ENCODE results near the gene LY6G6C. TPM values are rescaled to one million over a fixed set of nuclear protein-coding genes. Genes with fewer than 3 reads are reported as not detected.

The LY6G6C gene
- polyA plus RNA-seq, 2 donors = 17.2 to 21.9 TPM

GRCh38 chr6:31669676-31670075 is 51.9 kb downstream of the LY6G6C start, which contains the start of gene LY6G5B:
TSS of gene LY6G5B (plus strand) at chr6:31669976. CDS start at chr6:31670951, 975 bp downstream.
- peaks cover 28 to 45% of the 10 kb centered on the region in 2 donors for H3K36me3 ChIP-seq (ENCODE audit: control insufficient read depth in 2 of 2, insufficient read depth in 2 of 2, low read length in 1 of 2)
- no peak within 1 kb of the TSS for H3K4me3 ChIP-seq (ENCODE audit: low read depth in 1 of 2, low read length in 2 of 2)
- no peaks in the 10 kb centered on the region for H3K27me3 ChIP-seq (ENCODE audit: control insufficient read depth in 1 of 2, insufficient read depth in 2 of 2, low read length in 2 of 2)
- H3K27ac ChIP-seq (ENCODE audit: low read depth in 2 of 2, low read length in 1 of 2) = no peak within 1 kb of the TSS
- WGBS, 2 donors = 84 to 87% methylated on average over 8 of the region's 8 CpGs
- H3K9me3 ChIP-seq (ENCODE audit: control insufficient read depth in 2 of 2, insufficient read depth in 1 of 2, low read depth in 1 of 2, low read length in 1 of 2) = no peaks in the 10 kb centered on the region
- H3K4me1 ChIP-seq (ENCODE audit: control insufficient read depth in 2 of 2, insufficient read depth in 2 of 2, low read length in 1 of 2) = peaks cover 2 to 7% of the 10 kb centered on the region in 2 donors

Other genes with a start within 250 kb of the LY6G6C start
- under 1 TPM; 0.29 to 0.77 TPM for gene MICB, start 223.6 kb downstream of the LY6G6C start, polyA plus RNA-seq
- gene MCCD1, start 192.8 kb downstream of the LY6G6C start, polyA plus RNA-seq = not detected
- gene DDX39B, start 179.7 kb downstream of the LY6G6C start, polyA plus RNA-seq = 100 to 1,000 TPM; 181 to 321 TPM
- gene ATP6V1G2, start 175.1 kb downstream of the LY6G6C start, polyA plus RNA-seq = under 1 TPM; 0.32 to 0.49 TPM
- gene NFKBIL1, start 174.1 kb downstream of the LY6G6C start, polyA plus RNA-seq = 10 to 100 TPM; 16.1 to 20.2 TPM
- gene LTA, start 149.5 kb downstream of the LY6G6C start, polyA plus RNA-seq = under 1 TPM; 0.10 to 0.14 TPM
- gene TNF, start 146.2 kb downstream of the LY6G6C start, polyA plus RNA-seq = 1 to 10 TPM in 1 of 2 donors, under 1 TPM in 1; 0.71 to 2.4 TPM
- 1 to 10 TPM; 1.8 to 3.0 TPM for gene LTB, start 139.3 kb downstream of the LY6G6C start, polyA plus RNA-seq
- gene LST1, start 135.5 kb downstream of the LY6G6C start, polyA plus RNA-seq = 1 to 10 TPM; 2.8 to 6.9 TPM
- under 1 TPM in 1 of 2 donors, not detected in 1; 0.07 TPM for gene NCR3, start 128.7 kb downstream of the LY6G6C start, polyA plus RNA-seq
- 10 to 100 TPM in 1 of 2 donors, 1 to 10 TPM in 1; 8.0 to 12.6 TPM for gene AIF1, start 106.5 kb downstream of the LY6G6C start, polyA plus RNA-seq
- gene PRRC2A, start 101.0 kb downstream of the LY6G6C start, polyA plus RNA-seq = 100 to 1,000 TPM in 1 of 2 donors, 10 to 100 TPM in 1; 76.6 to 110 TPM
- gene BAG6, start 69.1 kb downstream of the LY6G6C start, polyA plus RNA-seq = 100 to 1,000 TPM; 158 to 259 TPM
- gene APOM, start 65.9 kb downstream of the LY6G6C start, polyA plus RNA-seq = 1 to 10 TPM; 4.3 to 6.0 TPM
- 10 to 100 TPM; 20.6 to 21.1 TPM for gene C6orf47, start 61.0 kb downstream of the LY6G6C start, polyA plus RNA-seq
- gene GPANK1, start 56.7 kb downstream of the LY6G6C start, polyA plus RNA-seq = 10 to 100 TPM; 10.2 to 10.4 TPM
- gene CSNK2B, start 55.7 kb downstream of the LY6G6C start, polyA plus RNA-seq = 100 to 1,000 TPM; 140 to 187 TPM
- 1 to 10 TPM; 5.3 to 7.4 TPM for gene LY6G5B, start 51.8 kb downstream of the LY6G6C start, polyA plus RNA-seq
- gene LY6G5C, start 40.7 kb downstream of the LY6G6C start, polyA plus RNA-seq = 1 to 10 TPM in 1 of 2 donors, under 1 TPM in 1; 0.76 to 1.1 TPM
- 10 to 100 TPM; 30.0 to 40.1 TPM for gene ABHD16A, start 18.4 kb downstream of the LY6G6C start, polyA plus RNA-seq
- gene LY6G6F, start 14.9 kb downstream of the LY6G6C start, polyA plus RNA-seq = not detected
- 1 to 10 TPM in 1 of 2 donors, under 1 TPM in 1; 0.67 to 1.3 TPM for gene LY6G6D, start 6.4 kb downstream of the LY6G6C start, polyA plus RNA-seq
- under 1 TPM; 0.49 to 0.88 TPM for gene MPIG6B, start 1.6 kb upstream of the LY6G6C start, polyA plus RNA-seq
- gene DDAH2, start 7.6 kb upstream of the LY6G6C start, polyA plus RNA-seq = 10 to 100 TPM; 46.5 to 73.3 TPM
- 100 to 1,000 TPM; 258 to 412 TPM for gene CLIC1, start 14.8 kb upstream of the LY6G6C start, polyA plus RNA-seq
- gene MSH5, start 18.3 kb upstream of the LY6G6C start, polyA plus RNA-seq = 10 to 100 TPM in 1 of 2 donors, 1 to 10 TPM in 1; 6.3 to 15.8 TPM
- gene SAPCD1, start 40.9 kb upstream of the LY6G6C start, polyA plus RNA-seq = 1 to 10 TPM; 2.3 to 7.6 TPM
- gene VWA7, start 55.6 kb upstream of the LY6G6C start, polyA plus RNA-seq = 1 to 10 TPM in 1 of 2 donors, under 1 TPM in 1; 0.33 to 1.3 TPM
- 10 to 100 TPM; 35.7 to 37.3 TPM for gene VARS1, start 74.0 kb upstream of the LY6G6C start, polyA plus RNA-seq
- gene LSM2, start 85.2 kb upstream of the LY6G6C start, polyA plus RNA-seq = 10 to 100 TPM; 25.6 to 42.9 TPM
- gene HSPA1L, start 93.5 kb upstream of the LY6G6C start, polyA plus RNA-seq = under 1 TPM; 0.39 to 0.42 TPM
- gene HSPA1A, start 93.8 kb upstream of the LY6G6C start, polyA plus RNA-seq = 100 to 1,000 TPM; 105 to 125 TPM
- gene HSPA1B, start 106.0 kb upstream of the LY6G6C start, polyA plus RNA-seq = 100 to 1,000 TPM in 1 of 2 donors, 10 to 100 TPM in 1; 26.9 to 103 TPM
- gene NEU1, start 141.1 kb upstream of the LY6G6C start, polyA plus RNA-seq = 10 to 100 TPM; 13.6 to 14.6 TPM
- under 1 TPM; 0.19 to 0.33 TPM for gene SLC44A4, start 157.3 kb upstream of the LY6G6C start, polyA plus RNA-seq
- gene EHMT2, start 176.0 kb upstream of the LY6G6C start, polyA plus RNA-seq = 10 to 100 TPM; 27.2 to 39.6 TPM
- 1 to 10 TPM; 2.4 to 3.6 TPM for gene ZBTB12, start 180.3 kb upstream of the LY6G6C start, polyA plus RNA-seq
- gene C2, start 206.0 kb upstream of the LY6G6C start, polyA plus RNA-seq = 1 to 10 TPM; 1.2 to 1.3 TPM
- 10 to 100 TPM; 15.9 to 19.6 TPM for gene CFB, start 224.3 kb upstream of the LY6G6C start, polyA plus RNA-seq
- 10 to 100 TPM; 30.2 to 49.3 TPM for gene NELFE, start 237.2 kb upstream of the LY6G6C start, polyA plus RNA-seq
- gene SKIC2, start 237.4 kb upstream of the LY6G6C start, polyA plus RNA-seq = 10 to 100 TPM; 39.1 to 58.0 TPM